HG03432 (cell line): ENCODE measurements around the gene CALML3.

Experiments used
- ATAC-seq: cut with Tn5 transposase; IDR thresholded peaks from one replicate; pipeline ENCODE4 v1.9.1; 2021; ENCODE audit warnings: mild to moderate bottlenecking, moderate library complexity; ENCODE audit not compliant: unreplicated experiment

Gene CALML3

GRCh38 chr10:5538446-5538845, 13.7 kb downstream of the CALML3 start:
- no peak for ATAC-seq

- no peak for ATAC-seq
Measured at GRCh38 chr10:5538892-5539651, 14.3 kb downstream of the CALML3 start.

GRCh38 chr10:5540080-5540479, 15.3 kb downstream of the CALML3 start:
- ATAC-seq: no peak

- no peak for ATAC-seq
Measured at GRCh38 chr10:5540891-5541290, 16.1 kb downstream of the CALML3 start.

- ATAC-seq: no peak
Measured at GRCh38 chr10:5542100-5542499, 17.3 kb downstream of the CALML3 start.

- no peak for ATAC-seq
Measured at GRCh38 chr10:5543623-5544022, 18.9 kb downstream of the CALML3 start.

- no peak for ATAC-seq
Measured at GRCh38 chr10:5544216-5544805, 19.6 kb downstream of the CALML3 start.

GRCh38 chr10:5545011-5545410, 20.2 kb downstream of the CALML3 start:
- no peak for ATAC-seq

- ATAC-seq: no peak
Measured at GRCh38 chr10:5545426-5545777, 20.6 kb downstream of the CALML3 start.

GRCh38 chr10:5545778-5546710, 21.3 kb downstream of the CALML3 start:
- no peak for ATAC-seq

- no peak for ATAC-seq
Measured at GRCh38 chr10:5546891-5547680, 22.3 kb downstream of the CALML3 start.

- no peak for ATAC-seq
Measured at GRCh38 chr10:5547681-5547930, 22.8 kb downstream of the CALML3 start.

GRCh38 chr10:5547931-5548660, 23.3 kb downstream of the CALML3 start:
- ATAC-seq: no peak

GRCh38 chr10:5549462-5550249, 24.9 kb downstream of the CALML3 start:
- ATAC-seq: no peak

GRCh38 chr10:5550250-5550545, 25.4 kb downstream of the CALML3 start:
- no peak for ATAC-seq

- ATAC-seq: no peak
Measured at GRCh38 chr10:5550621-5551530, 26.1 kb downstream of the CALML3 start.

GRCh38 chr10:5551531-5552375, 27.0 kb downstream of the CALML3 start:
- peak; percentile 55 for ATAC-seq
